8988T (cell line): ENCODE measurements around the gene ZNF578.
"Not testable (repeated sequence)": the region's sequence is repeated elsewhere in the genome, so short reads cannot be mapped to it uniquely, and the experiment has no call there.

Source experiments
- DNase-seq: peaks from one replicate; pipeline ENCODE4 v3.0.0; 2011

ZNF578 gene

DNA sequence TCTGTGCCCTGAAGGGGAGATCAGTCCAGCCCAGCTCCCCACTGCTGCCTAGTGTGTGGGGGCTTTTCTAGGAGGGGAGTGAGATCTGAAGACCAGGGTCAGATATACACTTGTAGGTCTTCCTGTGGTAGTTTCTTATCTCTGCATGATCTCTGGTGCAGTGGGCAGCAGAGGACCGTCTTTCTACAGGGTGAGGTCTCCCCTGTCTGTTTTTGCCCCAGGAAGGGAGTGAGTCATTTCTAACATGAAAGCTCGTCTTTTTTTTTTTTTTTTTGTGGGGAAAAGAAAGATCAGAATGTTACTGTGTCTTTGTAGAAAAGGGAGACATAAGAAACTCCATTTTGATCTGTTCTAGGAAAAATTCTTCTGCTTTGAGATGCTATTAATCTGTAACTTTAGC is 65.3 kb downstream of the ZNF578 start:
- no peak for DNase-seq

DNA sequence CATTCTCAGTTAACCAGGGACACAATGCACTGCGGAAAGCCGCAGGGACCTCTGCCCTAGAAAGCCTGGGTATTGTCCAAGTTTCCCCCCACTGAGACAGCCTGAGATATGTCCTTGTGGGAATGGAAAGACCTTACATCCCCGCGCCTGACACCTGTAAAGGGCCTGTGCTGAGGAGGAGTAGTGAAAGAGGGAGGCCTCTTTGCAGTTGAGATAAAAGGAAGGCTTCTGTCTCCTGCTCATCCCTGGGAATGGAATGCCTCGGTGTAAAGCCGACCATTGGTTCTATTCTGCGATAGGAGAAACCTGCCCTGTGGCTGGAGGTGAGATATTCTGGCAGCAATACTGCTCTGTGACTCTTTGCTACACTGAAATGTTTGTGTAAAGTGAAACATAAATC is 65.8 kb downstream of the ZNF578 start:
- DNase-seq = not testable (repeated sequence)

DNA sequence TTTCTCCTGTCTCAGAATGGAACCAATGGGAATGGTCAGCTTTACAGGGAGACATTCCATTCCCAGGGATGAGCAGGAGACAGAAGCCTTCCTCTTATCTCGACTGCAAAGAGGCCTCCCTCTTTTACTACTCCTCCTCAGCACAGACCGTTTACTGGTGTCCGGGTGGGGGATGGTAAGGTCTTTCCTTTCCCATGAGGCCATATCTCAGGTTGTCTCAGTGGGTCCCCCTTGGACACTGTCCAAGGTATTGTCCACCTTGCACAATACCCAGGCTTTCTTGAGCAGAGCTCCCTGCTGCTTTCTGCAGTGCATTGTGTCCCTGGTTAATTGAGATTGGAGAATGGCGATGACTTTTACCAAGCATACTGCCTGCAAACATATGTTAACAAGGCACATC is 66.7 kb downstream of the ZNF578 start:
- DNase-seq = no peak

DNA sequence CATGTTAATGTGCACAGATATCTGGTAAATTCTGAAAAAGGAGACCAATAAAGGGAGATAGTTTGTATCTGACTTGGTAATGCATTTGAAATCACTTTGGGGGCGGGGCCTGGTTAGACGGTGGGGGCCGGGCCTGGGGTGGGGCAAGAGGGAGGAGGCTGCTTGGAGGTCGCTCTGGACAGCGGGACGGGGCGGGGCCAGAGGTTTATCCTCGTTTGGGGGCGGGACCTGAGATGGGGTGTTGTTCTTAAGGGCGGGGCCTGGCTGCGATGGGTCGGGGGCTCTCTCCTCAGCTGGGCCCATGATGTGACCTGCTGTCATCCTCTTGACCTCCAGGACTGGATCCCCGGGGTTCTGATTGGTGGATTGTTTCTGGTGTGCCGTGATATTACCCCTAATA is 69.2 kb downstream of the ZNF578 start:
- no peak for DNase-seq

DNA sequence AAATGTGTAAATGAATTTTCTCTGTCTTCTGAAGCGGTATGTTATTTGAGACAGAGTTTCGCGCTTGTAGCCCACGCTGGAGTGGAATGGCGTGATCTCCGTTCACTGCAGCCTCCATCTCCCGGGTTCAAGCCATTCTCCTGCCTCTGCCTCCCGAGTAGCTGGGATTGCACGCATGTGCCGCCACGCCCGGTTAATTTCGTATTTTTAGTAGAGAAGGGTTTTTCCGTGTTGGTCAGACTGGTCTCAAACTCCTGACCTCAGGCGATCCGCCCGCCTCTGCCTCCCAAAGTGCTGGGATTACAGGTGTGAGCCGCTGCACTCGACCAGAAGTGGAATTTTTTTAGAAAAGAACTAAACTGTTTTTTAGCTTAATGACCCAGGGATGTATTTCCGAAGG is 70.7 kb downstream of the ZNF578 start:
- DNase-seq = no peak

DNA sequence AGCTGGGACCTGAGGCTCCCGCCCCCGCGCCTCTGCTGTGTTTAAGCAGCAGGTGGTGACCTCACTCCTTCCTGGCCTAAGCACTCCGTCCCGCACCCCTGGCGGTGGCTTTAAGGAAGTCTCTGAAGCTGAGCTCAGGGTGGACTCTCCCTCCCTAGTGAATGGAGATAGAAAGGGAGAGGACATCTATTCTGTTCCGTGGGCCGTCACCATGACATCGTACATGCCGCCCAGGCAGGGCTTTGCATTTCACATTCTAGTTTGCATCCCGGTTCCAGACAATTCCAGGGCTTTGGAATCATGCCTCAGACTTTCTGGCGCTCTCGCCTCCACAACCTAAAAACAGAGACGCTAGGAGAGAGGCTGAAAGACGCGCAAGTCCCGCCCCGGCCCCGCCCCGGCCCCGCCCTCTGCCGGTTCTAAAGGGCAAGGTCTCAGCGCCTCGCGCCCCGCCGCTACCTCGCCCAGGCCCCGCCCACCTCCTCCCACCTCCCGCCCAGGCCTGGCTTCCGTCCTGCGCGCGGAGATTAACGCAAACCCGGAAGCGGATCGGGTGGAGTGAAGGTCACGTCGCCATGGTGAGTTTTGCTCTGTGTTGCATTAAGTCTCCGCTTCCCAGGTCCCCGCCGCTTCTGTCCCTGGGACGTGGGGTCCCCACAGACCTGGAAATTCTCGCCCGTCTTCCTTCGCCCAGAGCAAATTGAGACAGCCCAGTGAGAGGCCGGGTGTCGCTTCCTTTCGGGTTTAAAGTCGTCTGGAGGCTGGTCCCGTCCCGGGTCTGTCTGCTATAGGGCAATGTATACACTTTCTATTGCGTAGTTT is 74.0 kb downstream of the ZNF578 start, which contains the start of gene ZNF808:
TSS of gene ZNF808 (plus strand) at position 535 of the 822 bp plus-strand sequence. CDS start 15,617 bp downstream, outside the sequence.
- peak; percentile 60 for DNase-seq

DNA sequence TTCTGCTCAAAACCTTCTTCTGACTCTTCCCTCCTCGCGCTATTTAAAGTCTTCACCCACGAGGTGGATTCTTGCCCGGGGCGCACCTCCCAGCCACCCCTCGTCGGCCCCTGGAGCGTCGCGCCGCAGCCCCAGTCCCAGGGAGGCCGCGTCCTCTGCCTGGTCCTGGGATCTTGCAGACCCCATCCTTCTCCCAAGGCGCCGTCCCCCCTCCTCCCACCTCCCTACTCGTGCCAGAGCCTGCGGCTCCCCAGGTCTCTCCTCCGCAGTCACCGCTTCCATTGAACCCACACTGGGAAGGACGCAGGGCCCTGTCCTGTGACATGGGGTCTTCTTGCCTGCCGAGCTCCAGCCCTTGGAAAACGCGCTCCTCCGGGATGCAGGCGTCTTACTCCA is 74.6 kb downstream of the ZNF578 start:
- DNase-seq = no peak

DNA sequence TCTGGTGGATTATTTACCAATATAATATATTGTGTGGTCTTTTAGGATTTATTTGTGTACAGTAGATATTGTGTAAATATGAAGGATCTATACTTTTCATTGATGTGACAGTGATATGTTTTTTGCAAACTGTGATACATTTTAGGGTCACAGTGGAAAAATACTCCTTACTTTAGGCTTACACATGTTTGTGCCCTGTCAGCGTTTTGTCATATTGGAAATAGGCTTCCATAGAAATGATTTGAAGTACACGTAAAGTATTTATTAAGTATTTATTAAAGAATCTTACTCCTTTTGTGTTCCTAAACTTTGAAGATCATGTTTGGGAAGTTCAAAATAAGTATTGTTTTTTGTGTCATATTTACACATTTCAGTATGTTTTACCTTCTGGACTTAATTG is 79.1 kb downstream of the ZNF578 start:
- DNase-seq = no peak

DNA sequence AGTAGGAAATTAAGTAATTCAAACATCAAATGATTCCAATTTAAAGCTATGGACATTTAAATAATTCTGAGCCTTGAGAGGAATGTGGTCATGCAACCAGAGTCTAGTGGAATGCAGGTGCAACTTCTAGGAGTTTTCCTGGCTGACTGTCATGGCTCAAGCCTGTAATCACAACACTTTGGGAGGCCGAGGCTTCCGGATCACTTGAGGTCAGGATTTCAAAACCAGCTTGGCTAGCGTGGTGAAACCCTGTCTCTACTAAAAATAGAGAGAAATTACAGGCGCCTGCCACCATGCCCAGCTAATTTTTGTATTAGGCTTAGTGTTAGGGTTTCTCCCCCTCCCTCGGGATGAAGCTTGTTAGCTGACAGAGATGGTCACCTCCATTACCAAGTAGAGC is 80.5 kb downstream of the ZNF578 start:
- no peak for DNase-seq

DNA sequence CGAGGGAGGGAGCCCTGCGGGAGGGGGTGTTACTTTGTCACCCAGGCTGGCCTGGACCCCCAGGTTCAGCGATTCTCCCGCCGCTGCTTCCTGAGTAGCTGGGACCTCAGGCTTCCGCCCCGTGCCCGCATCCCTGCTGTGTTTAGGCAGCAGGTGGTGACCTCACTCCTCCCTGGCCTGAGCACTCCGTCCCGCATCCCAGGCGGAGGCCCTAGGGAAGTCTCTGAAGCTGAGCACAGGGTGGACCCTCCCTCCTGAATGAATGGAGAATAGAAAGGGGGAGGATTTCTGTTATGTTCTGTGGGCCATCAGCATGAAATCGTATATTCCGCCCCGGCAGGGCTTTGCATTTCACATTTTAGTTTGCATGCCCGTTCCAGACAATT is 82.0 kb downstream of the ZNF578 start:
- not testable (repeated sequence) for DNase-seq

DNA sequence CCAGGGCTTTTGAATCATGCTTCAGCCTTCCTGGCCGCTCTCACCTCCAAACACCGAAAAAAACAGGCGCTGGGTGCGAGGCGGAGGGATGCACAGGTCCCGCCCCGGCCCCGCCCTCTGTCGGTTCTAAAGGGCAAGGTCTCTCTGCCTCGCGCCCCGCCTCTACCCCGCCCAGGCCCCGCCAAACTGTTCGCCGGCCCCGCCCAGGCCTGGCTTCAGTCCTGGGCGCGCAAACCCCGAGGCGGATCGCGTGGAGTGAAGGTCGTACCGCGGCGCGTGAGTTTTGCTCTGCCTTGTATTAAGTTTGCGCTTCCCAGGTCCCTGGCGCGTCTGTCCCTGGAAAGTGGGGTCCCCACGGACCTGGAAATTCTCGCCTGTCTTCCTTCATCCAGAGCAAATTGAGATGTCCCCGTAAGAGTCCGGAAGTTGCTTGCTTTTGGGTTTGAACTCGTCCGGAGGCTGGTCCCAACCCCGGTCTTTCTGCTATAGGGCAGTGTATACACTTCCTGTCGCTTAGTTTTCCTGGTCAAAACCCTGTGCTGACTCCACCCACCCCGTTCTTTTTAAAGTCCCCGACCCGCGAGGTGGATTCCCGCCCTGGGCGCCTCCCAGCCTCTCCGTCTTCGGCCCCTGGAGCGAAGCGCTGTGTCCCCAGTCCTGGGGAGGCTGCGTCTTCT is 82.6 kb downstream of the ZNF578 start:
- no peak for DNase-seq

DNA sequence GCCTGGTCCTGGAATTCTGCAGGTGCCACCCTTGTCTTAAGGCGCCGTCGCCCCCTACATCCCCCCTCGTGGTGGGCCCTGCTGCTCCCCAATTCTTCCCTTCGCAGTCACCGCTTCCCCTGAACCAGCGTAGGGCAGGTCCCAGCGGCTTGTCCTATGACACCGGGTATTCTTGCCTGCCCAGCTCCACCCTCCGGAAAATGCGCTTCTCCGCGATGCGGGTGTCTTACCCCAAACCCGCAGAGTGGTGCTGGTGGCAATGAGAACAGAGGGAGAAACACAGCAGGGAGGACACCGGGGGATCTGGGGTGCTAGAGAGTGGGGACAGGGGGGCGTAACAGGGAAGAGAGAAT is 83.1 kb downstream of the ZNF578 start:
- DNase-seq = no peak

DNA sequence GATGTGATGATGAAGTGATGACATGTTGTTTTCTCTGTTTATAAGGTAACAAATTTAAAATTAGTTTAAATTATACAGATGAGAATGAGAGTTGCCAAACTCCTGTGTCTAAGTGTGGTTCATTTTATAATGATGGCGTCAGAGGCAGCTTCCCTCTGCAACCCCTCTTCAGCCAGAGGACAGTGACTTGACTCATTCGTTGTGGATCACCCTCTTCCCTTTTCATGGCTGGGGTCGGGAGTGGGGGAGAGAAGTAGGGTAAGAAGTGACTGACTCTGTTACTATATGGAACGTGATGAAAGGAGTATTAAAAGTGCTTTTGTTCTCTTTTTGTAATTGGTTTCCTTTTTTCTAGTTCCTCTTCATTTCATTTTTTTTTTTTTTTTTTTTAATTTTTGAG is 85.5 kb downstream of the ZNF578 start:
- DNase-seq = not testable (repeated sequence)

DNA sequence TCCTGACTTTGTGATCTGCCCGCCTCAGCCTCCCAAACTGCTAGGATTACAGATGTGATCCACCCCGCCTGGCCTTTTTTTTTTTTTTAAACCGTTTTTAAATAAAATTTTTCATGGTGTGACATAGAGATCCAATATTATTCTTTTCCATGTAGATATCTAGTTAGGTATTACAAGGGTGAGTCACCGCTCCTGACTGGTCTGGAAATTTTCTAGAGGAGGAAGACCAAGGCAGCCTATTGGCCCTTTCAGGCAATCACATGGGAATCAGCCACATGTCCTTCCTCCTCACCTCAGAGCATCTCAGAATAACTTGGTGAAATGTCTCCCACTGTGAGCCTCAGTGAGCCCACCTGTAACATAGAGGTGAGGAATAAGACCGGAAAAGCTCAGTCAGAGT is 87.8 kb downstream of the ZNF578 start:
- not testable (repeated sequence) for DNase-seq

DNA sequence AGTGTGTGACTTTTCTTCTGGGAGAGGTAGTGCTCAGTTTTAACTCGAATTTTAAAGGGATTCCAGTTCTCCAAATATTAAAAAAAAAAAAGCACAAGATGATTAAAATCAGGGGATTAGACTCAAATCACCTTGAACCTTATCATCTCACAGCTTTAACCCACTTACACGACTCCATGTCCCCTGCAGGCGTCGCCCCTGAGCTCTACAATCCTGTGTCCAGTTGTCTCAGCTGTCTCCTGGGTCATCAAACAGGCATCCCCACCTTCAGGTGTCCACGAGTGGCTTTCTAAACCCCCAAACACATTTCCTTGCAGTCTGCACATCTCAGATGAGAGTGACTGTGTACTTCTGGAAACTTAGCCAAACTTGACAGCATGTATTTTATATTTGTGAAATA is 88.3 kb downstream of the ZNF578 start:
- no peak for DNase-seq

DNA sequence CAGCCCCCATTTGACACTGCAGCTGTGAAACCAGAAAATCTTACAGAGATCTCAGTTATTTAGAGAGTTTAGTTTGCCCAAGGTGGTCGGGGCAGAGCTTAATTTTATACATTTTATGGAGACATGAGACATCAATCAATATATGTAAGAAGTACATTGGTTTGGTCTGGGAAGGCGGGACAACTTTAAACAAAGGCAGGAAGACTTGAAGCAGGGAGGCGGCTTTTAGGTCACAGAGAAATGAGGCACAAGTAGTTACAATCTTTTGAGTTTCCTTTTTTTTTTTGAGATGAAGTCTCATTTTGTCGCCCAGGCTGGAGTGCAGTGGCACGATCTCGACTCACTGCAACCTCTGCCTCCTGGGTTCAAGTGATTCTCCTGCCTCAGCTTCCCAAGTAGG is 89.2 kb downstream of the ZNF578 start:
- DNase-seq = not testable (repeated sequence)

DNA sequence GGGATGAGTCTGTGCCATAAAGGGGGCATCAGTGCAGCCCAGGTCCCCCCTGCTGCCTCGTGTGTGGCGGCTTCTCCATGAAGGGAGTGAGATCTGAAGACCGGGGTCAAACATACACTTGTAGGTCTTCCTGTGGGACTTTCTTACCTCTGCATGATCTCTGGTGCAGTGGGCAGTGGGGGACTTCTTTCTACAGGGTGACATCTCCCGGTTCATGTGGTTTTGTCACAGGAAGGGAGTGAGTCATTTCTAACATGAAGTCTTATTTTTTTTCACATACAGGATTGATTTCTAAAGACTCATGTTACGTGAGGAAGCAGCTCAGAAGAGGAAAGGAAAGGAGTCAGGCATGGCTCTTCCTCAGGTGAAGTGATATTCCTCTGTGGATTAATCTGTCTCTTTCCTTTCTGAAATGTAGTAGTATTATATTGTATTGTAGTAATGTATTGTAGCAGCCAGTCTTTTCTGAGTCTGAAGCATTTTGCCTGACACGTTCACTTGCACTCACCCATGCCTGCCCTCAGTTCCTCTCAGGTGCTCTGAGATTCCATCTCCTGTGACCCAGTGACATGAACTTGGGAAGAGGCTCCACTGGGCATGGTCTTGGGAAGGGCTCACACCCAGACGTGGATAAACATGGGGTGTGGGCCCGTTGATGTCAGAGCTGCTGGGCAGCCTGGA is 89.8 kb downstream of the ZNF578 start:
- DNase-seq = no peak

DNA sequence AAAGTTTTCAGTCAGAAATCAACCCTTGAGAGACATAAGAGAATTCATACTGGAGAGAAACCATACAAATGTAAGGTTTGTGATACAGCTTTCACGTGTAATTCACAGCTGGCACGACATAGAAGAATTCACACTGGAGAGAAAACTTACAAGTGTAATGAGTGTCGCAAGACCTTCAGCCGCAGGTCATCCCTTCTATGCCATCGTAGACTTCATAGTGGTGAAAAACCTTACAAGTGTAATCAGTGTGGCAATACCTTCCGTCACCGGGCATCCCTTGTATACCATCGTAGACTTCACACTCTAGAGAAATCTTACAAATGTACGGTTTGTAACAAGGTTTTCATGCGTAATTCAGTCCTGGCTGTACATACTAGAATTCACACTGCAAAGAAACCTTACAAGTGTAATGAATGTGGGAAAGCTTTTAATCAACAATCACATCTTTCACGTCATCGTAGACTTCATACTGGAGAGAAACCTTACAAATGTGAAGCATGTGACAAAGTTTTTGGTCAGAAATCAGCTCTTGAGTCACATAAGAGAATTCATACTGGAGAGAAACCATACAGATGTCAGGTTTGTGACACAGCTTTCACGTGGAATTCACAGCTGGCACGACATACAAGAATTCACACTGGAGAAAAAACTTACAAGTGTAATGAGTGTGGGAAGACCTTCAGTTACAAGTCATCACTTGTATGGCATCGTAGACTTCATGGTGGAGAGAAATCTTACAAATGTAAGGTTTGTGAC is 101.0 kb downstream of the ZNF578 start:
- no peak for DNase-seq

DNA sequence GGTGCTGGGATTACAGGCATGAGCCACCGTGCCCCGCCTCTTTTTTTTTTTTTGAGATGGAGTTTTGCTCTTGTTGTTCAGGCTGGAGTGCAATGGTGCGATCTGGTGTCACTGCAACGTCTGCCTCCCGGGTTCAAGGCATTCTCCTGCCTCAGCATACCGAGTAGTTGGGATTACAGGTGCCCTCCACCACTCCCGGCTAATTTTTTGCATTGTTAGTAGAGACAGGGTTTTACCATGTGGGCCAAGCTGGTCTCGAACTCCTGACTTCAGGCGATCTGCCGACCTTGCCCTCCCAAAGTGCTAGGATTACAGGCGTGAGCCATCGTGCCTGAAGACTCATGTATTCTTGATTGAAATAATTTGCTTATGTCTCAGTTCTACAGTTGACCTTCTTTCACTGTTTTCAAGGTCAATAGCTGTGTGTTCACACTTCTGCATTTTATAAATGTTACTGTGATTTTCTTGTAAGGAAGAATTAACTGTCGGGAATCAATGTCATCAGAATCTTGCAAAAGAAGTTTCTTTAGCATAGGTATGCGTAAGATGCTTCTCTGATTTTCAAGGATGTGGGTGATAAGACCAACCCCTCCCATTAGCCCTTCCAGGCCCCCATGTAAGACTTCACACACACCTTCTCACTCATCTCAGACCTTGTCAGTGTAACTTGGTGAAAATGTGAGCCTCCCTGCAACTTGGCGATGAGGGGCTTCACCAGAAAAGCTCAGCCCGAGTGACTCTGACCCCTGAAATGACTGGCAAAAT is 104.1 kb downstream of the ZNF578 start:
- DNase-seq = no peak

DNA sequence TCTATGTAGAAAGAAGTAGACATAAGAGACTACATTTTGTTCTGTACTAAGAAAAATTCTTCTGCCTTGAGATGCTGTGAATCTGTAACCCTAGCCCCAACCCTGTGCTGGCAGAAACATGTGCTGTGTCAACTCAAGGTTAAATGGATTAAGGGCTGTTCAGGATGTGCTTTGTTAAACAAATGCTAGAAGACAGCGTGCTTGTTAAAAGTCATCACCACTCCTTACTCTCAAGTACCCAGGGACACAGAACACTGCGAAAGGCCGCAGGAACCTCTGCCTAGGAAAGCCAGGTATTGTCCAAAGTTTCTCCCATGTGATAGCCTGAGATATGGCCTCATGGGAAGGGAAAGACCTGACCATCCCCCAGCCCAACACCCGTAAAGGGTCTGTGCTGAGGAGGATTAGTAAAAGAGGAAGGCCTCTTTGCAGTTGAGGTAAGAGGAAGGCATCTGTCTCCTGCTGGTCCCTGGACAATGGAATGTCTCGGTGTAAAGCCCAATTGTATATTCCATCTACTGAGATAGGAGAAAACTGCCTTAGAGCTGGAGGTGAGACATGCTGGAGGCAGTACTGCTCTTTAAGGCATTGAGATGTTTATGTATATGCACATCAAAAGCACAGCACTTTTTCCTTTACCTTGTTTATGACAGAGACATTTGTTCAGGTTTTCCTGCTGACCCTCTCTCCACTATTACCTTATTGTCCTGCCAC is 105.5 kb downstream of the ZNF578 start:
- DNase-seq = not testable (repeated sequence)

DNA sequence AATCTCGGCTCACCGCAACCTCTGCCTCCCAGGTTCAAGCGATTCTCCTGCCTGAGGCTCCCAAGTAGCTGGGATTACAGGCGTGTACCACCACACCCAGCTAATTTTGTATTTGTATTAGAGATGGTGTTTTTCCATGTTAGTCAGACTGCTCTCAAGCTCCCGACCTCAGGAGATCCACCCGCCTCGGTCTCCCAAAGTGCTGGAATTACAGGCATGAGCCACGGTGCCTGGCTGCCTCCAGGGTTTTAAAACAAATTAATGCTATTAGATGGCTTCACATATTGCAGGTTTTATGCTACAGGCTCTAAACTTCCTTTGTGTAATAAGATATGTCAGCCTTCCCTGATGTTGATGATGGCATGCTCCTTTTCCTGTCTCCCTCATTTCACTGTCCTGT is 108.3 kb downstream of the ZNF578 start:
- not testable (repeated sequence) for DNase-seq
